ENCODE measurements around the gene PPM1E. TPM values are rescaled to one million over a fixed set of nuclear protein-coding genes. Genes with fewer than 3 reads are reported as not detected.

The PPM1E gene
- total and polyA plus RNA-seq, 2 experiments from 2014 or later = 0.42 to 0.77 TPM

GRCh38 chr17:58960068-58960467, 204.4 kb downstream of the PPM1E start:
- Histone ChIP-seq H3K4me3 (no peak overlapping the region), H3K36me3 (replicated peaks; ENCODE audit: insufficient read depth, low read depth) (no peaks in the 10 kb centered on the region), H2AFZ (no peak overlapping the region), H3K4me1 (ENCODE audit: insufficient read depth) (no peaks in the 10 kb centered on the region), H3K9me3 (ENCODE audit: low read depth) (no peaks in the 10 kb centered on the region), H3K27ac (no peak overlapping the region), H3K79me2 (no peaks in the 10 kb centered on the region), H3K4me2 (no peak overlapping the region), H4K20me1 (ENCODE audit: insufficient read depth, poor library complexity, severe bottlenecking) (no peaks in the 10 kb centered on the region), H3K9me2 (replicated peaks; ENCODE audit: insufficient read depth) (no peaks in the 10 kb centered on the region), H3K27me3 (no peaks in the 10 kb centered on the region)
- DNase-seq (ENCODE audit: low spot score) = peak; percentile 50
- TF ChIP-seq EZH2phosphoT487 (IDR thresholded peaks at IDR 0.05; ENCODE audit: low read depth, severe bottlenecking, unreplicated experiment) (no peak), CTCF (IDR thresholded peaks at IDR 0.05; ENCODE audit: poor library complexity) (peak; percentile 25), EZH2 (IDR thresholded peaks at IDR 0.05; ENCODE audit: borderline replicate concordance) (no peak)

- no peaks in the 10 kb centered on the region for H3K27me3 ChIP-seq
- H3K4me3 ChIP-seq = no peak overlapping the region
- H3K36me3 ChIP-seq (replicated peaks; ENCODE audit: insufficient read depth, low read depth) = no peaks in the 10 kb centered on the region
- H4K20me1 ChIP-seq (ENCODE audit: insufficient read depth, poor library complexity, severe bottlenecking) = no peaks in the 10 kb centered on the region
- 91% methylated on average over 3 of the region's 3 CpGs for WGBS (ENCODE audit: low lambda C conversion rate, missing lambda C conversion rate)
- no peaks in the 10 kb centered on the region for H3K9me3 ChIP-seq (ENCODE audit: low read depth)
- no peak overlapping the region for H3K27ac ChIP-seq
- no peak overlapping the region for H3K4me2 ChIP-seq
- H3K4me1 ChIP-seq (ENCODE audit: insufficient read depth) = no peaks in the 10 kb centered on the region
- H2AFZ ChIP-seq = no peak overlapping the region
- no peaks in the 10 kb centered on the region for H3K9me2 ChIP-seq (replicated peaks; ENCODE audit: insufficient read depth)
- H3K79me2 ChIP-seq = no peaks in the 10 kb centered on the region
- TF ChIP-seq CTCF (IDR thresholded peaks at IDR 0.05; ENCODE audit: poor library complexity) (no peak), EZH2phosphoT487 (IDR thresholded peaks at IDR 0.05; ENCODE audit: low read depth, severe bottlenecking, unreplicated experiment) (no peak), EZH2 (IDR thresholded peaks at IDR 0.05; ENCODE audit: borderline replicate concordance) (no peak)
- no peak for DNase-seq (ENCODE audit: low spot score)
Measured at GRCh38 chr17:58965221-58965620, 209.6 kb downstream of the PPM1E start.

GRCh38 chr17:58966208-58966607, 210.6 kb downstream of the PPM1E start:
- TF ChIP-seq CTCF (IDR thresholded peaks at IDR 0.05; ENCODE audit: poor library complexity) (no peak), EZH2 (IDR thresholded peaks at IDR 0.05; ENCODE audit: borderline replicate concordance) (no peak), EZH2phosphoT487 (IDR thresholded peaks at IDR 0.05; ENCODE audit: low read depth, severe bottlenecking, unreplicated experiment) (no peak)
- no peak overlapping the region for H2AFZ ChIP-seq
- H3K9me3 ChIP-seq (ENCODE audit: low read depth) = no peaks in the 10 kb centered on the region
- no peaks in the 10 kb centered on the region for H3K79me2 ChIP-seq
- H3K9me2 ChIP-seq (replicated peaks; ENCODE audit: insufficient read depth) = no peaks in the 10 kb centered on the region
- no peaks in the 10 kb centered on the region for H3K27me3 ChIP-seq
- H3K27ac ChIP-seq = no peak overlapping the region
- no peaks in the 10 kb centered on the region for H3K36me3 ChIP-seq (replicated peaks; ENCODE audit: insufficient read depth, low read depth)
- no peak overlapping the region for H3K4me2 ChIP-seq
- H3K4me1 ChIP-seq (ENCODE audit: insufficient read depth) = no peaks in the 10 kb centered on the region
- no peak overlapping the region for H3K4me3 ChIP-seq
- no peak for DNase-seq (ENCODE audit: low spot score)
- WGBS (ENCODE audit: low lambda C conversion rate, missing lambda C conversion rate) = 97% methylated on average over 3 of the region's 3 CpGs
- H4K20me1 ChIP-seq (ENCODE audit: insufficient read depth, poor library complexity, severe bottlenecking) = no peaks in the 10 kb centered on the region
